Neural cell (in vitro differentiated cells): ENCODE data around the gene OLFML3. TPM values are rescaled to one million over a fixed set of nuclear protein-coding genes. Genes with fewer than 3 reads are reported as not detected.

Source experiments
- H2AFZ ChIP-seq: fragments of 200-600, 300-800 bp; sonication (generic), shearing (Covaris generic); 2 replicates; pipeline ENCODE4 v1.6.0; 2014; ENCODE audit warnings: low read depth, mild to moderate bottlenecking, antibody characterized with exemption, low read length, moderate library complexity
- H3F3A ChIP-seq: fragments of 200-600 bp; shearing (Covaris generic); 2 replicates; pipeline ENCODE4 v1.6.1; 2016; ENCODE audit warnings: mild to moderate bottlenecking, moderate library complexity, mixed read lengths, antibody characterized with exemption, low read length; ENCODE audit not compliant: insufficient read depth, poor library complexity, severe bottlenecking
- H3K27ac ChIP-seq: fragments of 200-600, 300-800 bp; sonication (generic), shearing (Covaris generic); 2 replicates; pipeline ENCODE4 v1.5.1; 2014; ENCODE audit warnings: mild to moderate bottlenecking, low read length, moderate library complexity
- H3K27me3 ChIP-seq: fragments of 300-800, 200-600 bp; sonication (generic), shearing (Covaris generic); 2 replicates; pipeline ENCODE4 v1.6.0; 2014; ENCODE audit warnings: mild to moderate bottlenecking, low read depth, low read length, moderate library complexity; ENCODE audit not compliant: insufficient read depth
- H3K36me3 ChIP-seq: fragments of 300-800, 200-600 bp; sonication (generic), shearing (Covaris generic); 2 replicates; pipeline ENCODE4 v1.5.1; 2014; ENCODE audit warnings: mild to moderate bottlenecking, antibody characterized with exemption, low read length, moderate library complexity; ENCODE audit not compliant: insufficient read depth
- H3K4me2 ChIP-seq: fragments of 300-800, 200-600 bp; sonication (generic), shearing (Covaris generic); 2 replicates; pipeline ENCODE4 v1.6.0; 2014; ENCODE audit warnings: mild to moderate bottlenecking, low read length
- H3K4me3 ChIP-seq: fragments of 300-800, 200-600 bp; sonication (generic), shearing (Covaris generic); 2 replicates; pipeline ENCODE4 v1.5.1; 2014; ENCODE audit warnings: mild to moderate bottlenecking, low read length, moderate library complexity
- H3K79me2 ChIP-seq: fragments of 200-600 bp; shearing (Covaris generic); replicated peaks from 2 replicates; pipeline ENCODE4 v1.6.0; 2014; ENCODE audit warnings: mild to moderate bottlenecking, low read length, moderate library complexity; ENCODE audit not compliant: insufficient read depth
- H3K9ac ChIP-seq: fragments of 300-800, 200-600 bp; sonication (generic), shearing (Covaris generic); 2 replicates; pipeline ENCODE4 v1.6.1; 2016; ENCODE audit warnings: mild to moderate bottlenecking, low read length, mixed read lengths
- H3K9me2 ChIP-seq: fragments of 200-600 bp; shearing (Covaris generic); 2 replicates; pipeline ENCODE4 v1.6.1; 2016; ENCODE audit warnings: mild to moderate bottlenecking, low read length, mixed read lengths; ENCODE audit not compliant: insufficient read depth
- H3K9me3 ChIP-seq: fragments of 200-600, 300-800 bp; sonication (generic), shearing (Covaris generic); 2 replicates; pipeline ENCODE4 v1.6.1; 2016; ENCODE audit warnings: mild to moderate bottlenecking, mixed run types, low read length, moderate library complexity, mixed read lengths
- H4K20me1 ChIP-seq: fragments of 200-600 bp; shearing (Covaris generic); 2 replicates; pipeline ENCODE4 v1.6.1; 2016; ENCODE audit warnings: mild to moderate bottlenecking, mixed run types; ENCODE audit not compliant: insufficient read depth
- CTCF ChIP-seq: fragments of 450-650 bp; IDR thresholded peaks from 2 replicates; pipeline ENCODE4 v1.5.1; 2014; ENCODE audit warnings: antibody characterized with exemption, mild to moderate bottlenecking, moderate library complexity; ENCODE audit not compliant: poor library complexity, severe bottlenecking
- EP300 ChIP-seq: fragments of 450-650 bp; conservative IDR thresholded peaks from 2 replicates; pipeline ENCODE4 v1.6.1; 2014; ENCODE audit warnings: antibody characterized with exemption, mild to moderate bottlenecking, moderate library complexity; ENCODE audit not compliant: poor library complexity, severe bottlenecking
- EZH2 ChIP-seq: fragments of 200-600, 300-800 bp; shearing (Covaris generic), sonication (generic); IDR thresholded peaks from 2 replicates; pipeline ENCODE4 v1.6.1; 2014; ENCODE audit warnings: antibody characterized with exemption, low read length, borderline replicate concordance, mild to moderate bottlenecking; ENCODE audit not compliant: insufficient read depth, poor library complexity, severe bottlenecking
- MXI1 ChIP-seq: fragments of 450-650 bp; conservative IDR thresholded peaks from 2 replicates; pipeline ENCODE4 v1.6.1; 2014; ENCODE audit warnings: antibody characterized with exemption, mild to moderate bottlenecking; ENCODE audit not compliant: poor library complexity, severe bottlenecking
- POLR2AphosphoS5 ChIP-seq: IDR thresholded peaks from 2 replicates; pipeline ENCODE4 v1.6.1; 2012
- RAD21 ChIP-seq: fragments of 450-650 bp; conservative IDR thresholded peaks from 2 replicates; pipeline ENCODE4 v1.6.1; 2014; ENCODE audit warnings: antibody characterized with exemption, mild to moderate bottlenecking, moderate library complexity
- REST ChIP-seq: IDR thresholded peaks from 2 replicates; pipeline ENCODE4 v1.6.1; 2012; ENCODE audit warnings: borderline replicate concordance
- SMC3 ChIP-seq: fragments of 450-650 bp; conservative IDR thresholded peaks from 2 replicates; pipeline ENCODE4 v1.6.1; 2014; ENCODE audit warnings: antibody characterized with exemption, mild to moderate bottlenecking, moderate library complexity; ENCODE audit not compliant: poor library complexity
- TAF1 ChIP-seq: IDR thresholded peaks from 2 replicates; pipeline ENCODE4 v1.6.1; 2012; ENCODE audit warnings: low read depth
- polyA plus RNA-seq: library from polyadenylated mRNA; depleted of rRNA; stranded (reverse); fragments of >200 nt; gene quantifications from 2 replicates; pipeline ENCODE4 v1.2.3, GENCODE V29; 2014

The OLFML3 gene
- polyA plus RNA-seq, 1 donor from 2014 or later: not detected

GRCh38 chr1:113930499-113931161 is 48.6 kb upstream of the OLFML3 start:
- Histone ChIP-seq H3K27me3 (no peaks in the 10 kb centered on the region), H4K20me1 (no peaks in the 10 kb centered on the region), H3K36me3 (no peaks in the 10 kb centered on the region), H3K9me3 (no peaks in the 10 kb centered on the region), H3F3A (peaks cover 6% of the 10 kb centered on the region), H3K27ac (peak overlapping the region; percentile 94), H2AFZ (peak overlapping the region; percentile 21), H3K9ac (peak overlapping the region; percentile 81), H3K79me2 (peaks cover 55% of the 10 kb centered on the region), H3K4me2 (peak overlapping the region; percentile 79), H3K4me3 (peak overlapping the region; percentile 96), H3K9me2 (no peaks in the 10 kb centered on the region)
- no peak for TF ChIP-seq REST
- TF ChIP-seq TAF1: no peak
- TF ChIP-seq POLR2AphosphoS5: no peak
- no peak for TF ChIP-seq SMC3
- no peak for TF ChIP-seq MXI1
- TF ChIP-seq EZH2: no peak
- TF ChIP-seq RAD21: no peak
- no peak for TF ChIP-seq CTCF
- TF ChIP-seq EP300: no peak

GRCh38 chr1:113931451-113931851 is 47.8 kb upstream of the OLFML3 start:
- H3K27ac ChIP-seq: no peak overlapping the region
- H3K9me3 ChIP-seq: no peaks in the 10 kb centered on the region
- H3K36me3 ChIP-seq: no peaks in the 10 kb centered on the region
- peak overlapping the region; percentile 96 for H3K4me3 ChIP-seq
- no peak overlapping the region for H2AFZ ChIP-seq
- H3K4me2 ChIP-seq: peak overlapping the region; percentile 79
- H3K79me2 ChIP-seq: peaks cover 61% of the 10 kb centered on the region
- H3K9me2 ChIP-seq: no peaks in the 10 kb centered on the region
- no peaks in the 10 kb centered on the region for H3K27me3 ChIP-seq
- peaks cover 6% of the 10 kb centered on the region for H3F3A ChIP-seq
- no peaks in the 10 kb centered on the region for H4K20me1 ChIP-seq
- H3K9ac ChIP-seq: no peak overlapping the region
- no peak for TF ChIP-seq REST
- TF ChIP-seq POLR2AphosphoS5: no peak
- no peak for TF ChIP-seq TAF1
- no peak for TF ChIP-seq RAD21
- no peak for TF ChIP-seq EP300
- no peak for TF ChIP-seq EZH2
- no peak for TF ChIP-seq MXI1
- no peak for TF ChIP-seq CTCF
- no peak for TF ChIP-seq SMC3
